Smooth muscle cell (in vitro differentiated cells): ENCODE measurements around the gene RPS23. TPM values are rescaled to one million over a fixed set of nuclear protein-coding genes. Genes with fewer than 3 reads are reported as not detected.

Experiments used
- DNase-seq: peaks from one replicate; lab custom pipeline; 2025; ENCODE audit not compliant: unreplicated experiment; lab: John Stamatoyannopoulos, UW
- H2AFZ ChIP-seq: fragments of 200-600 bp; sonication (generic); 2 replicates; pipeline ENCODE4 v1.6.0; 2016; ENCODE audit warnings: antibody characterized with exemption, low read depth, mild to moderate bottlenecking
- H3F3A ChIP-seq: fragments of 200-600 bp; sonication (generic); 2 replicates; pipeline ENCODE4 v1.6.0; 2017; ENCODE audit warnings: antibody characterized with exemption, low read depth
- H3K27ac ChIP-seq: fragments of 200-600 bp; sonication (generic); 2 replicates; pipeline ENCODE4 v1.5.1; 2016; ENCODE audit warnings: low read depth, mild to moderate bottlenecking
- H3K27me3 ChIP-seq: fragments of 200-600 bp; sonication (generic); 2 replicates; pipeline ENCODE4 v1.6.1; 2016; ENCODE audit warnings: low read depth, mild to moderate bottlenecking
- H3K36me3 ChIP-seq: fragments of 200-600 bp; sonication (generic); 2 replicates; pipeline ENCODE4 v1.5.1; 2016; ENCODE audit warnings: low read depth
- H3K4me1 ChIP-seq: fragments of 200-600 bp; sonication (generic); 2 replicates; pipeline ENCODE4 v1.5.1; 2016; ENCODE audit warnings: low read depth
- H3K4me2 ChIP-seq: fragments of 200-600 bp; sonication (generic); 2 replicates; pipeline ENCODE4 v1.6.0; 2016; ENCODE audit warnings: mild to moderate bottlenecking
- H3K4me3 ChIP-seq: fragments of 200-600 bp; sonication (generic); 2 replicates; pipeline ENCODE4 v1.5.1; 2016; ENCODE audit warnings: mild to moderate bottlenecking
- H3K79me2 ChIP-seq: fragments of 200-600 bp; sonication (generic); 2 replicates; pipeline ENCODE4 v1.6.0; 2016; ENCODE audit warnings: low read depth, mild to moderate bottlenecking
- H3K9ac ChIP-seq: fragments of 200-600 bp; sonication (generic); 2 replicates; pipeline ENCODE4 v1.6.0; 2016; ENCODE audit warnings: low read depth
- H3K9me3 ChIP-seq: fragments of 200-600 bp; sonication (generic); replicated peaks from 2 replicates; pipeline ENCODE4 v1.5.1; 2016; ENCODE audit warnings: low read depth
- H4K20me1 ChIP-seq: fragments of 200-600 bp; sonication (generic); 2 replicates; pipeline ENCODE4 v1.6.0; 2016; ENCODE audit warnings: low read depth
- CTCF ChIP-seq: fragments of 200-600 bp; sonication (generic); IDR thresholded peaks from 2 replicates; pipeline ENCODE4 v1.5.1; 2017; ENCODE audit warnings: borderline replicate concordance, mild to moderate bottlenecking, antibody characterized with exemption; ENCODE audit not compliant: insufficient read depth, poor library complexity, severe bottlenecking
- WGBS: methylation state at CpG from one replicate; pipeline ENCODE4 v1.1.7; 2016; ENCODE audit warnings: low lambda C conversion rate; 5-methylcytosine and 5-hydroxymethylcytosine counted together
- polyA plus RNA-seq: library from polyadenylated mRNA; unstranded; fragments of >200 nt; fragmentation: Nextera tagmentation; extraction: Ambion mirVana; gene quantifications from 2 replicates; pipeline ENCODE4 v1.2.1, GENCODE V29; 2016
- total RNA-seq: library from RNA; depleted of rRNA; stranded (reverse); fragments of >200 nt; gene quantifications from 2 replicates; pipeline ENCODE4 v1.2.3, GENCODE V29; 2014

RPS23 gene
- total RNA-seq (2,914 and 3,121 TPM in 2 replicates), polyA plus RNA-seq (809 and 818 TPM in 2 replicates)

DNA sequence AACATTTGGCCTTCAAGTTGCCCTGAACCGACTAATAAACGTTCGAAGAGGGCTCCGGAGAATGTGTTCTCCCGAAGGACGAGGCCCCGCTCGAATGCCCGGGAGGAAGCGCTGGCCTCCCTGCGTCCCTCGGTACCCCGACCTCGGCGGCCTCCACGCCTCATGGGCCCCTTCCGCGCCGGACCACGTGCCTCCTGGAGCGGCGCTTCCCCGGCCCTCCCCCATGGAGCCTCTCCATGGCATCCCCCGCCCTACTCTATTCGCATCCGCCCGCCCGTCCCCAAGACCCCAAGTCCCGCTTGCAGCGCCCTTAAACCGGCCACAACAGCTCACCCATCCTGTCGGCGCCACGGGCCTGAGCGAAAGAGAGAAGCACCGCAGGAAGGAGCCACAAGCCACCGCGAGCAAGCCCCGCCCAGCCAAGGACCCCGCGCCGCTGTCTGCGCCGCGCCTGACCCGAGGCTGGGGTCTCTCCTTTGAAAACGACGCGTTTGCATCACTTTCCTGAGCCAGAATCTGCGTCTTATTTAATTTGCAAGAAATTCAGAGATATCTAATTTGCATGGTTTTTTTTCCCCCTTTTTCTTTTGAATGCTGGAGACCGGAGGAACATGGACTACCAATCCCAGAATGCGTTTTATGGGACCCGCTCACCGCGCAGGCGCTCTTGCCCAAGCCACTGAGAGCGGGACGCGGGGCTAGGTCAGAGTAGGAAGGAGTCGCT is at the start of gene RPS23:
TSS of gene RPS23 (minus strand) at position 368 of the 724 bp plus-strand sequence. CDS start at position 337, 31 bp downstream.
- Histone ChIP-seq H3K27ac (peak within 1 kb of the TSS; percentile 73), H3K79me2 (peaks cover 29% of the 10 kb centered on the region), H3K9me3 (no peaks in the 10 kb centered on the region), H3K9ac (peak within 1 kb of the TSS; percentile 83), H3K4me2 (peak within 1 kb of the TSS; percentile 97), H3K4me1 (peaks cover 20% of the 10 kb centered on the region), H2AFZ (peak within 1 kb of the TSS; percentile 88), H4K20me1 (peaks cover 10% of the 10 kb centered on the region), H3K27me3 (no peaks in the 10 kb centered on the region), H3K36me3 (peaks cover 11% of the 10 kb centered on the region), H3F3A (peaks cover 20% of the 10 kb centered on the region), H3K4me3 (peak within 1 kb of the TSS; percentile 82)
- DNase-seq: peak; percentile 71
- under 1% methylated on average over 51 of the region's 60 CpGs for WGBS
- TF ChIP-seq CTCF: no peak

DNA sequence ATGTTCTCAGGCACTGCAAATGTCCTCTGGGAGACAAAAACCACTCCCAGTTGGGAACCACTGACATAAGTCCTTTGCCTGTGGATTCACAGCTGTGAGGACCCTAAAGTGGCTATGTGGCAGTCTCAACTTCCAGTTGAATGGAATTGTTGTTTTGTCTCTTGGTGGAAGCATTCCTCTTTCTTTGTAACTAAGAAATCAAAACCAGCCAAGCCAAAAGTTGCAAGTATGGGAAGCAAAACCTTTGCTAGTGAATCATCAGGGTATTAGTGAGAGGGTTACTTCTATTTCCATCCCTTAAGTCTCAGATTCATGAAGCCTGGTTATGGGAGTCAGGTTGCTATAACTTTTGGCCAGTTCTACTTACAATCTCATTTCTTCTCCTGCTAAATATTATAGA is 49.8 kb upstream of the RPS23 start:
- TF ChIP-seq CTCF: no peak
- no peak for DNase-seq

GRCh38 chr5:82325996-82326395 is 47.8 kb upstream of the RPS23 start:
- Histone ChIP-seq H3K9me3 (no peaks in the 10 kb centered on the region), H3K4me1 (no peaks in the 10 kb centered on the region), H3K79me2 (peaks cover 2% of the 10 kb centered on the region), H3K27ac (no peak overlapping the region), H4K20me1 (no peaks in the 10 kb centered on the region), H3K4me3 (no peak overlapping the region), H3K27me3 (no peaks in the 10 kb centered on the region), H2AFZ (no peak overlapping the region), H3K9ac (no peak overlapping the region), H3K4me2 (no peak overlapping the region), H3K36me3 (no peaks in the 10 kb centered on the region), H3F3A (no peaks in the 10 kb centered on the region)
- WGBS: 95% methylated on average over 1 of the region's 1 CpG
- no peak for DNase-seq
- no peak for TF ChIP-seq CTCF

More for the DNA sequence above, 49.8 kb upstream of the RPS23 start:
- Histone ChIP-seq H3K4me3 (no peak overlapping the region), H3K9ac (no peak overlapping the region), H3K4me2 (no peak overlapping the region), H3K36me3 (no peaks in the 10 kb centered on the region), H2AFZ (no peak overlapping the region), H3K9me3 (no peaks in the 10 kb centered on the region), H4K20me1 (no peaks in the 10 kb centered on the region), H3K79me2 (no peaks in the 10 kb centered on the region), H3K27me3 (no peaks in the 10 kb centered on the region), H3F3A (peaks cover 6% of the 10 kb centered on the region), H3K27ac (peak overlapping the region; percentile 17), H3K4me1 (peaks cover 13% of the 10 kb centered on the region)

DNA sequence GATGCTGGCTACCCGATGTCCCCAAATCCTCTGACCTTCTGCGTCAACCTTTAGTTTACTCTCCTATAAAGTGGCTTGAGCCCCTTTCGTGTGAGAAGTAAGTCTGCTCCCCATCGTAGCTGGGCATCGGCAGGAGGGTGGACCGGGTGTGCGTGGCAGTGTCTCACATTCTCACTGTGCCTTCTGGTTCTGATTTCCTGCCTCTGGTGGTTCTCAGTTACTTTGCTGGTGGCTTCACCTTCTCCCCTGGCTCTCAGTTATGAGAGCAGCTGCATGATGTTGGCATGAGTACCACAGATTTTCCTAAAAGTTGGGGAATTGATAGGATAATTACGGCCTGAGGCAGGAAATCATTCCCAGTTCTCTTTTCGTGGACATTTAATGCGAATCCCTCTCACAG is 47.0 kb upstream of the RPS23 start:
- TF ChIP-seq CTCF: no peak
- H3K27me3 ChIP-seq: no peaks in the 10 kb centered on the region
- H3K27ac ChIP-seq: no peak overlapping the region
- H3K4me1 ChIP-seq: no peaks in the 10 kb centered on the region
- no peak overlapping the region for H3K9ac ChIP-seq
- no peak for DNase-seq
- H3K4me2 ChIP-seq: no peak overlapping the region
- no peak overlapping the region for H2AFZ ChIP-seq
- no peaks in the 10 kb centered on the region for H3K36me3 ChIP-seq
- peaks cover 2% of the 10 kb centered on the region for H3K79me2 ChIP-seq
- H3K4me3 ChIP-seq: no peak overlapping the region
- 95% methylated on average over 10 of the region's 10 CpGs for WGBS
- no peaks in the 10 kb centered on the region for H3K9me3 ChIP-seq
- H4K20me1 ChIP-seq: no peaks in the 10 kb centered on the region
- H3F3A ChIP-seq: no peaks in the 10 kb centered on the region
